ENCODE measurements around the gene BPHL. TPM values are rescaled to one million over a fixed set of nuclear protein-coding genes. Genes with fewer than 3 reads are reported as not detected.

Gene BPHL
- total and polyA plus RNA-seq, 7 donors: 8.6 to 28.9 (median 11.0) TPM

GRCh38 chr6:3131695-3132094 lies 13.2 kb downstream of the BPHL start:
- no peaks in the 10 kb centered on the region for H3K27me3 ChIP-seq
- DNase-seq: no peak
- WGBS, 2 donors: 96% methylated on average over 15 of the region's 15 CpGs
- no peaks in the 10 kb centered on the region for H3K4me1 ChIP-seq
- H3K27ac ChIP-seq: no peak overlapping the region
- H3K36me3 ChIP-seq: peaks cover 0 to 60% (median 6%) of the 10 kb centered on the region in 4 donors
- H3K9me3 ChIP-seq: no peaks in the 10 kb centered on the region
- intact Hi-C loops (cut with DNase I): no loop called here
- TF ChIP-seq POLR2A (IDR thresholded peaks at IDR 0.05) (no peak), EP300 (IDR thresholded peaks at IDR 0.05) (no peak), POLR2AphosphoS5 (IDR thresholded peaks at IDR 0.05) (no peak), CTCF (IDR thresholded peaks at IDR 0.05) (no peak)
- no peak overlapping the region for H3K4me3 ChIP-seq

- DNase-seq: no peak
- TF ChIP-seq EP300 (IDR thresholded peaks at IDR 0.05) (no peak), POLR2A (IDR thresholded peaks at IDR 0.05) (no peak), POLR2AphosphoS5 (IDR thresholded peaks at IDR 0.05) (no peak), CTCF (IDR thresholded peaks at IDR 0.05) (no peak)
- H3K36me3 ChIP-seq: peaks cover 0 to 68% (median 6%) of the 10 kb centered on the region in 4 donors
- no peak overlapping the region for H3K27ac ChIP-seq
- H3K9me3 ChIP-seq: no peaks in the 10 kb centered on the region
- 96 to 98% methylated on average over 9 of the region's 9 CpGs for WGBS, 2 donors
- intact Hi-C loops (cut with DNase I): no loop called here
- peaks cover 0 to 1% (median 0%) of the 10 kb centered on the region in 4 donors for H3K4me1 ChIP-seq
- no peaks in the 10 kb centered on the region for H3K27me3 ChIP-seq
- H3K4me3 ChIP-seq: no peak overlapping the region
Observed at GRCh38 chr6:3133515-3133914, 15.0 kb downstream of the BPHL start.

- DNase-seq: no peak
- H3K4me1 ChIP-seq: peaks cover 0 to 17% (median 7%) of the 10 kb centered on the region in 4 donors
- intact Hi-C loops (cut with DNase I): no loop called here
- H3K27ac ChIP-seq: no peak overlapping the region
- H3K4me3 ChIP-seq: no peak overlapping the region
- WGBS, 2 donors: 38 to 74% methylated on average over 13 of the region's 13 CpGs
- no peaks in the 10 kb centered on the region for H3K27me3 ChIP-seq
- H3K36me3 ChIP-seq: peaks cover 0 to 61% (median 3%) of the 10 kb centered on the region in 4 donors
- TF ChIP-seq POLR2AphosphoS5 (IDR thresholded peaks at IDR 0.05) (no peak), EP300 (IDR thresholded peaks at IDR 0.05) (no peak), CTCF (IDR thresholded peaks at IDR 0.05) (no peak), POLR2A (IDR thresholded peaks at IDR 0.05) (no peak)
- no peaks in the 10 kb centered on the region for H3K9me3 ChIP-seq
Observed at GRCh38 chr6:3135668-3136291, 17.3 kb downstream of the BPHL start.

- TF ChIP-seq POLR2A (IDR thresholded peaks at IDR 0.05) (no peak), CTCF (IDR thresholded peaks at IDR 0.05) (no peak), EP300 (IDR thresholded peaks at IDR 0.05) (no peak), POLR2AphosphoS5 (IDR thresholded peaks at IDR 0.05) (no peak)
- Histone ChIP-seq H3K36me3 (peaks cover 0 to 63% (median 3%) of the 10 kb centered on the region in 4 donors), H3K27ac (peak overlapping the region in 2 of 4 donors; percentile 8 to 70), H3K4me1 (peaks cover 0 to 17% (median 7%) of the 10 kb centered on the region in 4 donors), H3K4me3 (no peak overlapping the region), H3K9me3 (no peaks in the 10 kb centered on the region), H3K27me3 (no peaks in the 10 kb centered on the region)
- no peak for DNase-seq
- intact Hi-C loops (cut with DNase I): no loop called here
- 52 to 82% methylated on average over 8 of the region's 8 CpGs for WGBS, 2 donors
Observed at GRCh38 chr6:3136292-3137011, 17.9 kb downstream of the BPHL start.

All from sigmoid colon (tissue), 7 donors.